Kidney (tissue), 14 donors: ENCODE results near the gene TRIM66. TPM values are rescaled to one million over a fixed set of nuclear protein-coding genes. Genes with fewer than 3 reads are reported as not detected.

Experiments
- DNase-seq, 5 donors: peaks; one replicate each; pipeline ENCODE4 v3.0.0-alpha.2; 2013 to 2020
- FAIRE-seq: peaks from 2 replicates; lab custom pipeline; 2012; peaks lifted over from hg19 to GRCh38; lab: Jason Lieb, UNC
- H3K27ac ChIP-seq, 2 donors: one replicate each; pipeline ENCODE4 v1.7.0; 2013; ENCODE audit warnings: low read depth in 2 of 2, low read length in 2 of 2, inconsistent platforms in 1 of 2
- H3K27me3 ChIP-seq: one replicate; pipeline ENCODE4 v1.7.1; 2013; ENCODE audit warnings: low read length, inconsistent platforms; ENCODE audit not compliant: control insufficient read depth, insufficient read depth
- H3K36me3 ChIP-seq, 3 donors: one replicate each; pipeline versions ENCODE4 v1.7.0 to v1.7.1; 2013; ENCODE audit warnings: low read length in 3 of 3, control low read depth in 1 of 3, inconsistent platforms in 1 of 3; ENCODE audit not compliant: insufficient read depth in 3 of 3, control insufficient read depth in 2 of 3
- H3K4me1 ChIP-seq, 3 donors: one replicate each; pipeline versions ENCODE4 v1.7.0 to v1.7.1; 2013; ENCODE audit warnings: low read length in 3 of 3, inconsistent platforms in 1 of 3, low read depth in 1 of 3; ENCODE audit not compliant: control insufficient read depth in 2 of 3, insufficient read depth in 2 of 3
- H3K4me3 ChIP-seq, 3 donors: one replicate each; pipeline versions ENCODE4 v1.7.0 to v1.8.1; 2013; ENCODE audit warnings: low read length in 3 of 3, control low read depth in 1 of 3, inconsistent platforms in 1 of 3
- H3K9ac ChIP-seq, 3 donors: one replicate each; pipeline versions ENCODE4 v1.7.0 to v1.7.1; 2013; ENCODE audit warnings: low read length in 3 of 3, control low read depth in 1 of 3, inconsistent platforms in 1 of 3
- H3K9me3 ChIP-seq, 3 donors: one replicate each; pipeline versions ENCODE4 v1.7.0 to v1.7.1; 2013; ENCODE audit warnings: low read length in 3 of 3, control low read depth in 1 of 3, inconsistent platforms in 1 of 3; ENCODE audit not compliant: control insufficient read depth in 2 of 3, insufficient read depth in 1 of 3
- intact Hi-C: fragments of 100-400 bp; cut with DNase I; formaldehyde crosslinking; loops from one replicate; pipeline ENCODE4 v1.11.1; 2022
- polyA plus RNA-seq: library from polyadenylated mRNA; stranded (reverse); fragments of 350-450 nt; fragmentation: Illumina TruSeq; extraction: RNeasy Lipid Tissue Mini Kit (QIAGEN cat#74804); gene quantifications from one replicate; pipeline ENCODE4 v1.2.3, GENCODE V29; 2014; ENCODE audit warnings: low read depth, low replicate concordance; ENCODE audit not compliant: insufficient read depth
- total RNA-seq: library from RNA; stranded (reverse); fragmentation: NEBNext Ultra II Directional; extraction: Animal tissue kit (Norgen Biotek cat#: 25700); gene quantifications from one replicate; pipeline ENCODE4 v1.2.1, GENCODE V29; 2021
- TF ChIP-seq, protein P1 (sequence below): IDR thresholded peaks from 3 replicates; pipeline ENCODE4 v1.5.1; 2012; ENCODE audit warnings: mild to moderate bottlenecking, moderate library complexity, borderline replicate concordance; ENCODE audit not compliant: insufficient read depth; ENCODE audit errors: extremely low read depth
- donor health status: control.
- donor health status: control.
- donor health status: control.
- donor health status: control.
- donor health status: control.
- donor health status: DM: yes; HTN: yes; CAD: no.
- donor health status: Normal renal cell carcinoma (clear cell type).

The TRIM66 gene
- total and polyA plus RNA-seq, 2 donors from 2014 or later, result 1.4 to 25.7 TPM

GRCh38 chr11:8581300-8581699 lies 101.2 kb downstream of the TRIM66 start:
- H3K9me3 ChIP-seq, result no peaks in the 10 kb centered on the region
- no peaks in the 10 kb centered on the region for H3K27me3 ChIP-seq
- H3K4me1 ChIP-seq, result peaks cover 0 to 5% (median 2%) of the 10 kb centered on the region in 3 donors
- no peak for DNase-seq
- intact Hi-C loops, result no loop called here
- no peak overlapping the region for H3K4me3 ChIP-seq
- H3K9ac ChIP-seq, result no peak overlapping the region
- no peaks in the 10 kb centered on the region for H3K36me3 ChIP-seq
- no peak overlapping the region for H3K27ac ChIP-seq
- no peak for FAIRE-seq
- TF ChIP-seq, protein P1, sequence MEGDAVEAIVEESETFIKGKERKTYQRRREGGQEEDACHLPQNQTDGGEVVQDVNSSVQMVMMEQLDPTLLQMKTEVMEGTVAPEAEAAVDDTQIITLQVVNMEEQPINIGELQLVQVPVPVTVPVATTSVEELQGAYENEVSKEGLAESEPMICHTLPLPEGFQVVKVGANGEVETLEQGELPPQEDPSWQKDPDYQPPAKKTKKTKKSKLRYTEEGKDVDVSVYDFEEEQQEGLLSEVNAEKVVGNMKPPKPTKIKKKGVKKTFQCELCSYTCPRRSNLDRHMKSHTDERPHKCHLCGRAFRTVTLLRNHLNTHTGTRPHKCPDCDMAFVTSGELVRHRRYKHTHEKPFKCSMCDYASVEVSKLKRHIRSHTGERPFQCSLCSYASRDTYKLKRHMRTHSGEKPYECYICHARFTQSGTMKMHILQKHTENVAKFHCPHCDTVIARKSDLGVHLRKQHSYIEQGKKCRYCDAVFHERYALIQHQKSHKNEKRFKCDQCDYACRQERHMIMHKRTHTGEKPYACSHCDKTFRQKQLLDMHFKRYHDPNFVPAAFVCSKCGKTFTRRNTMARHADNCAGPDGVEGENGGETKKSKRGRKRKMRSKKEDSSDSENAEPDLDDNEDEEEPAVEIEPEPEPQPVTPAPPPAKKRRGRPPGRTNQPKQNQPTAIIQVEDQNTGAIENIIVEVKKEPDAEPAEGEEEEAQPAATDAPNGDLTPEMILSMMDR, result no peak

DNA sequence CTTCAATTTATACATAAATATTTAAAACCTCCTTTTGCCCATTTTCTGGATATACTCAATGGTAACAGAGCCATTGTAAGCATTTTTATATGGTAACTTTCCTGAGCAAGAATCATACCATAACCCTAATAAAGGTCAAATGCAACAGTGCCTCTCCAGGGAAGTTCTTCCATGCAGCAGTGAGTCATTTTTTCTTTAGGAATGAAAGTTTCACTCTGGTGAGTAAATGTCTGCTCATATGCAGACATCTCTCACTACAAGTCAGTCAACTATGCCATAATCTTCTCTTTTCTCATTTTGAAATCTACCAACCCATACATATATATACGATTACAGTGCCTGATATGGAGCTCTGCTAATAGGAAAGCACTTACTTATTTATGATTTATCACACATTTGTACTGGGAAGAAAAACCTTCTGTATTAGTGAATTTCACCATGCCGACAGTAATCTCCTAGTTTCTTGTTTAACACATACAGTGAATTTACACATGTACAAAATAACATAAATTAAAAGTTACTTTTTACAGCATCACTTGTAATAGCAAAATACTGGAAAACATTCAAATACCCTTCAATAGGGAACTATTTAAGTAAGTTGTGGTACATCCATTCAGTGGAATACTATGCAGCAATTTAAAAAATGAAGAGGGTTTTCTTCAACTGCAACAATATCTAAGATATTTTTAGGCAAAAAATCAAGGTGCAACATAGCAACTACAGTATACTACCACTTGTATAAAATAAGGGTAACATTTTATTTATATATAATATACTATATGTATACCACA lies 104.5 kb downstream of the TRIM66 start:
- Histone ChIP-seq H3K4me1 (no peaks in the 10 kb centered on the region), H3K9me3 (no peaks in the 10 kb centered on the region), H3K27me3 (no peaks in the 10 kb centered on the region), H3K27ac (no peak overlapping the region), H3K36me3 (no peaks in the 10 kb centered on the region), H3K9ac (no peak overlapping the region), H3K4me3 (no peak overlapping the region)
- TF ChIP-seq, protein P1, result no peak
- intact Hi-C loops, result no loop called here
- DNase-seq, result no peak
- no peak for FAIRE-seq

DNA sequence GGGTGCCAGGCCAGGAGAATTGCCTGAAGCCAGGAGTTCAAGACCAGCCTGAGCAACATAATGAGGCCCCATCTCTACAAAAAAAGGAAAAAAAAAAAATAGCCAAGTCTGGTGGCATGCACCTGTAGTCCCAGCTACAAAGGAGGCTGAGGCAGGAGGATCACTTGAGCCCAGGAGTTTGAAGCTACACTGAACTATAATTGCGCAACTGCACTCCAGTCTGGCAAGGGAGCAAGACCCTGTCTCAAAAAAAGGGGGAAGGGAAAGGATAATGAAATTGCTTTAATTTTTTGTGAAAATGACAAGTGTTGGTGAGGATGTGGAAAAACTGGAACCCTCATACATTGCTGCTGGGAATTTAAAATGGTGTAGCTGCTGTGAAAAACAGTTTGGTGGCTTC lies 107.7 kb downstream of the TRIM66 start:
- no peak for FAIRE-seq

More for the DNA sequence above, 107.7 kb downstream of the TRIM66 start:
- TF ChIP-seq, protein P1, result no peak
- no peaks in the 10 kb centered on the region for H3K27me3 ChIP-seq
- no peak overlapping the region for H3K4me3 ChIP-seq
- intact Hi-C loops, result no loop called here
- no peaks in the 10 kb centered on the region for H3K36me3 ChIP-seq
- H3K9me3 ChIP-seq, result no peaks in the 10 kb centered on the region
- no peak for DNase-seq
- no peak overlapping the region for H3K9ac ChIP-seq
- H3K4me1 ChIP-seq, result no peaks in the 10 kb centered on the region
- no peak overlapping the region for H3K27ac ChIP-seq
